Measurements from ENCODE around the gene CLSTN1. TPM values are rescaled to one million over a fixed set of nuclear protein-coding genes. Genes with fewer than 3 reads are reported as not detected.

CLSTN1 gene
- total RNA-seq, 1 experiment from 2014 or later: 119 TPM

GRCh38 chr1:9863371-9863770 is 39.6 kb upstream of the CLSTN1 start:
- Mint-ChIP-seq H3K36me3 (peaks cover 3% of the 10 kb centered on the region; the same call in 1 of the 2 replicates), H3K4me1 (peaks cover 19% of the 10 kb centered on the region), H3K27ac (no peak overlapping the region), H3K4me3 (no peak overlapping the region), H3K27me3 (ENCODE audit: low read depth) (no peaks in the 10 kb centered on the region), H3K9me3 (no peaks in the 10 kb centered on the region; the same call in 1 of the 2 replicates)
- no peak for ATAC-seq
- TF ChIP-seq CREM (CRISPR knock-in tag; IDR thresholded peaks at IDR 0.05) (no peak), ZBTB43 (CRISPR knock-in tag; IDR thresholded peaks at IDR 0.05) (no peak), E2F5 (CRISPR knock-in tag; IDR thresholded peaks at IDR 0.05) (no peak), FOXP1 (CRISPR knock-in tag; IDR thresholded peaks at IDR 0.05; ENCODE audit: borderline replicate concordance) (no peak)
- DNase-seq (ENCODE audit: low spot score): no peak
- POLR2A ChIA-PET: interaction anchor here (0.5 kb wide), 1 partner anchor 16 kb away, joined by 3 read pairs; no protein-coding TSS in a partner anchor
- CTCF ChIA-PET: interaction anchor here (0.8 to 6.4 kb wide), 8 partner anchors 14 to 248 kb away, joined by 3 to 71 read pairs (median 5); no protein-coding TSS in a partner anchor

GRCh38 chr1:9861360-9861759 is 37.6 kb upstream of the CLSTN1 start:
- no peak for TF ChIP-seq TP53 (CRISPR knock-in tag; IDR thresholded peaks at IDR 0.05)
- no peak for TF ChIP-seq STAT6 (CRISPR knock-in tag; conservative IDR thresholded peaks at IDR 0.05; ENCODE audit: low read depth)
- TF ChIP-seq E2F4 (CRISPR knock-in tag; IDR thresholded peaks at IDR 0.05; ENCODE audit: borderline replicate concordance, low read depth): no peak
- no peak for TF ChIP-seq NFYB (CRISPR knock-in tag; conservative IDR thresholded peaks at IDR 0.05; ENCODE audit: low read depth)
- no peak for TF ChIP-seq SOX15 (CRISPR knock-in tag; IDR thresholded peaks at IDR 0.05)
- no peak for TF ChIP-seq JUN (CRISPR knock-in tag; IDR thresholded peaks at IDR 0.05)
- TF ChIP-seq FOXP1 (CRISPR knock-in tag; IDR thresholded peaks at IDR 0.05; ENCODE audit: borderline replicate concordance): no peak
- TF ChIP-seq NFE2L1 (CRISPR knock-in tag; IDR thresholded peaks at IDR 0.05): no peak
- TF ChIP-seq ETV6 (CRISPR knock-in tag; IDR thresholded peaks at IDR 0.05): no peak
- TF ChIP-seq ATF2 (CRISPR knock-in tag; IDR thresholded peaks at IDR 0.05; ENCODE audit: borderline replicate concordance, low read depth): no peak
- no peak for TF ChIP-seq MAX (CRISPR knock-in tag; IDR thresholded peaks at IDR 0.05)
- TF ChIP-seq ZBTB43 (CRISPR knock-in tag; IDR thresholded peaks at IDR 0.05): no peak
- no peak for TF ChIP-seq SP1 (CRISPR knock-in tag; conservative IDR thresholded peaks at IDR 0.05)
- no peak for TF ChIP-seq OVOL2 (CRISPR knock-in tag; IDR thresholded peaks at IDR 0.05; ENCODE audit: borderline replicate concordance)
- no peak for TF ChIP-seq NR1H2 (CRISPR knock-in tag; IDR thresholded peaks at IDR 0.05)
- DNase-seq (ENCODE audit: low spot score) (peak; percentile 55), ATAC-seq (peak; percentile 62)
- H3K9me3 Mint-ChIP-seq: no peaks in the 10 kb centered on the region; the same call in 1 of the 2 replicates
- peaks cover 19% of the 10 kb centered on the region for H3K4me1 Mint-ChIP-seq
- POLR2A ChIA-PET: no interaction called here
- H3K27me3 Mint-ChIP-seq (ENCODE audit: low read depth): no peaks in the 10 kb centered on the region
- CTCF ChIA-PET: interaction anchor here (0.6 to 6.4 kb wide), 19 partner anchors 11 to 173 kb away, joined by 3 to 71 read pairs (median 5); no protein-coding TSS in a partner anchor
- H3K4me3 Mint-ChIP-seq: no peak overlapping the region
- H3K36me3 Mint-ChIP-seq: peaks cover 10% of the 10 kb centered on the region
- H3K27ac Mint-ChIP-seq: peak overlapping the region; percentile 57; the same call in 1 of the 2 replicates
